HG03575 (cell line): Measurements from ENCODE around the gene RABL2B.

Experiments
- ATAC-seq: cut with Tn5 transposase; IDR thresholded peaks from one replicate; pipeline ENCODE4 v1.9.1; 2021; ENCODE audit not compliant: unreplicated experiment, insufficient number of reproducible peaks, low FRiP score; ENCODE audit errors: extremely low read depth

The RABL2B gene

GRCh38 chr22:50739894-50740293, 43.5 kb downstream of the RABL2B start:
- no peak for ATAC-seq

- ATAC-seq, result no peak
Measured at GRCh38 chr22:50739279-50739691, 44.2 kb downstream of the RABL2B start.

- no peak for ATAC-seq
Measured at GRCh38 chr22:50738649-50739227, 44.7 kb downstream of the RABL2B start.

- ATAC-seq, result no peak
Measured at GRCh38 chr22:50737728-50738648, 45.4 kb downstream of the RABL2B start, which contains the start of gene ACR. Gene ACR, plus strand, starts transcription at chr22:50738204. Its CDS starts 32 bp downstream, at chr22:50738236.

GRCh38 chr22:50735739-50736030, 47.8 kb downstream of the RABL2B start:
- no peak for ATAC-seq

GRCh38 chr22:50734986-50735738, 48.3 kb downstream of the RABL2B start:
- ATAC-seq, result no peak

GRCh38 chr22:50734343-50734771, 49.1 kb downstream of the RABL2B start:
- no peak for ATAC-seq

GRCh38 chr22:50733521-50734342, 49.7 kb downstream of the RABL2B start:
- no peak for ATAC-seq

GRCh38 chr22:50732681-50733080, 50.8 kb downstream of the RABL2B start:
- no peak for ATAC-seq

- no peak for ATAC-seq
Measured at GRCh38 chr22:50731811-50732624, 51.4 kb downstream of the RABL2B start.

- ATAC-seq, result no peak
Measured at GRCh38 chr22:50730941-50731661, 52.3 kb downstream of the RABL2B start.

GRCh38 chr22:50730013-50730891, 53.2 kb downstream of the RABL2B start:
- ATAC-seq, result no peak

GRCh38 chr22:50729391-50730012, 53.9 kb downstream of the RABL2B start:
- no peak for ATAC-seq

GRCh38 chr22:50728523-50728931, 54.9 kb downstream of the RABL2B start:
- ATAC-seq, result no peak

GRCh38 chr22:50727678-50728522, 55.5 kb downstream of the RABL2B start:
- no peak for ATAC-seq
